DMS153 (cell line): Measurements from ENCODE around the gene FANCD2.
"Not testable (repeated sequence)": the region's sequence is repeated elsewhere in the genome, so short reads cannot be mapped to it uniquely, and the experiment has no call there.

Experiments
- DNase-seq: peaks from one replicate; lab custom pipeline; 2025; lab: John Stamatoyannopoulos, UW

Gene FANCD2

GRCh38 chr3:10108091-10108490 is 81.9 kb downstream of the FANCD2 start, which contains the start of gene FANCD2OS:
Gene FANCD2OS, minus strand, starts transcription at chr3:10108255. Its CDS starts 3,481 bp downstream, at chr3:10104774.
- DNase-seq = no peak

GRCh38 chr3:10115326-10116137 is 89.3 kb downstream of the FANCD2 start, which contains the start of gene BRK1:
Gene BRK1, plus strand, starts transcription at chr3:10115675. Its CDS starts 27 bp downstream, at chr3:10115702.
- peak; percentile 59 for DNase-seq

- DNase-seq = no peak
Observed at GRCh38 chr3:10116138-10116460, 89.9 kb downstream of the FANCD2 start.

GRCh38 chr3:10116928-10117327 is 90.7 kb downstream of the FANCD2 start:
- DNase-seq = no peak

GRCh38 chr3:10119376-10119775 is 93.1 kb downstream of the FANCD2 start:
- DNase-seq = no peak

- DNase-seq = no peak
Observed at GRCh38 chr3:10121064-10121463, 94.8 kb downstream of the FANCD2 start.

- no peak for DNase-seq
Observed at GRCh38 chr3:10122724-10123123, 96.5 kb downstream of the FANCD2 start.

GRCh38 chr3:10135872-10136271 is 109.6 kb downstream of the FANCD2 start:
- not testable (repeated sequence) for DNase-seq

- no peak for DNase-seq
Observed at GRCh38 chr3:10136426-10137005, 110.3 kb downstream of the FANCD2 start.

- DNase-seq = no peak
Observed at GRCh38 chr3:10137178-10137577, 110.9 kb downstream of the FANCD2 start.

- no peak for DNase-seq
Observed at GRCh38 chr3:10140996-10141546, 114.8 kb downstream of the FANCD2 start.

GRCh38 chr3:10142707-10143560 is 116.7 kb downstream of the FANCD2 start:
- DNase-seq = no peak

- DNase-seq = no peak
Observed at GRCh38 chr3:10145685-10146084, 119.4 kb downstream of the FANCD2 start.

- no peak for DNase-seq
Observed at GRCh38 chr3:10149226-10149625, 123.0 kb downstream of the FANCD2 start.

- DNase-seq = no peak
Observed at GRCh38 chr3:10150987-10151386, 124.8 kb downstream of the FANCD2 start.
